SJSA1 (cell line): ENCODE data around the gene NRBP1. TPM values are rescaled to one million over a fixed set of nuclear protein-coding genes. Genes with fewer than 3 reads are reported as not detected.

Experiments used
- DNase-seq, 2 experiments: peaks; one replicate each; pipeline ENCODE4 v3.0.0-alpha.2; 2015 to 2020; ENCODE audit warnings: low spot score in 2 of 2, low read depth in 1 of 2
- H3K27ac ChIP-seq: fragments of 250-450 bp; sonication (Bioruptor Pico); 2 replicates; pipeline ENCODE4 v1.5.1; 2020; ENCODE audit warnings: mild to moderate bottlenecking, moderate library complexity
- H3K27me3 ChIP-seq: fragments of 250-450 bp; sonication (Bioruptor Pico); replicated peaks from 2 replicates; pipeline ENCODE4 v1.5.1; 2020; ENCODE audit warnings: mild to moderate bottlenecking, moderate library complexity
- H3K36me3 ChIP-seq: fragments of 250-450 bp; sonication (Bioruptor Pico); 2 replicates; pipeline ENCODE4 v1.5.1; 2020; ENCODE audit warnings: mild to moderate bottlenecking
- H3K4me1 ChIP-seq: fragments of 250-450 bp; sonication (Bioruptor Pico); replicated peaks from 2 replicates; pipeline ENCODE4 v1.6.1; 2021; ENCODE audit warnings: mild to moderate bottlenecking
- H3K4me3 ChIP-seq: fragments of 250-450 bp; sonication (Bioruptor Pico); 2 replicates; pipeline ENCODE4 v1.5.1; 2020; ENCODE audit warnings: mild to moderate bottlenecking
- H3K9me3 ChIP-seq: fragments of 250-450 bp; sonication (Bioruptor Pico); replicated peaks from 2 replicates; pipeline ENCODE4 v1.5.1; 2020; ENCODE audit warnings: mild to moderate bottlenecking
- total RNA-seq: library from RNA; depleted of rRNA; stranded (reverse); fragments of >200 nt; shearing (Covaris generic); gene quantifications from 2 replicates; pipeline ENCODE4 v1.2.3, GENCODE V29; 2014; rRNA removed

Gene NRBP1
- total RNA-seq, result 83.1 and 132 TPM in 2 replicates

DNA sequence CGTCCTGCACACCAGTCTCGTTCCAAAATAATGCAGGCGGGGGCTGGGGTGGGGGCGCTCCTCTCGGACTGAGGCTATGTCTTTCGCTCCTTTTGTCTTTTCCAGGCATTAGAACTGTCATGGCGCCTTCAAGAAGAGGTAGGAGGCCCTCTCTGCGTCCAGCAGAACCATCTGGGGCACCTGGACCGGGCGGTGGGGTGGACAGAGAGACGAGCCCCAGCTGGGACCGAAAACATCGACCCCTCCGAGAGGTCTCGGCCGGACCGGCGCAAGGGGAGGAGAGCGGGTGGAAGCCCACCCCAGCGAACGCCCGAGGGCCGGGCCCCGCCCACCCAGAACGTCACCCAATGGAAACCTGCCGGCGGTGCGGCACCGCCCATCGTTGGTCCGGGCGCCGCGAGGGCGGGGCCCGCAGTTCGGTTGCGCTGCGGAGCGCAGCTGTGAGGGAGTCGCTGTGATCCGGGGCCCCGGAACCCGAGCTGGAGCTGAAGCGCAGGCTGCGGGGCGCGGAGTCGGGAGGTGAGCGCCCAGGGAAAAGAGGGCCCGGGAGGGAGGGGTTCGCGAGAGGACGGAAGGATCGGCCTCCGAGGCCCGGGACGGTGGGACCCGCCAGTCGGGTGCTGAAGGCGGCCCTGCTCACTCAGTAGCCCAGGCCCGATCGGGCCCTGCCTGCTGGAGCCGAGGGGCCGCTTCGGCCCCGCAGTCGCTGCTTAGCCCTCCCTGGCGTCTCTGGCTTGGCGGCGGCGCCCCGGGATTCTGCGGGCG, at the start of gene NRBP1:
Gene NRBP1, plus strand, starts transcription at position 419 of the 765 bp plus-strand sequence. CDS start 4,643 bp downstream, outside the sequence.
- peak within 1 kb of the TSS; percentile 81 for H3K27ac ChIP-seq
- peak; percentile 93 to 95 for DNase-seq
- H3K4me1 ChIP-seq, result peaks cover 17% of the 10 kb centered on the region
- H3K9me3 ChIP-seq, result no peaks in the 10 kb centered on the region
- peak within 1 kb of the TSS; percentile 99 for H3K4me3 ChIP-seq
- H3K36me3 ChIP-seq, result peaks cover 24% of the 10 kb centered on the region
- no peaks in the 10 kb centered on the region for H3K27me3 ChIP-seq

DNA sequence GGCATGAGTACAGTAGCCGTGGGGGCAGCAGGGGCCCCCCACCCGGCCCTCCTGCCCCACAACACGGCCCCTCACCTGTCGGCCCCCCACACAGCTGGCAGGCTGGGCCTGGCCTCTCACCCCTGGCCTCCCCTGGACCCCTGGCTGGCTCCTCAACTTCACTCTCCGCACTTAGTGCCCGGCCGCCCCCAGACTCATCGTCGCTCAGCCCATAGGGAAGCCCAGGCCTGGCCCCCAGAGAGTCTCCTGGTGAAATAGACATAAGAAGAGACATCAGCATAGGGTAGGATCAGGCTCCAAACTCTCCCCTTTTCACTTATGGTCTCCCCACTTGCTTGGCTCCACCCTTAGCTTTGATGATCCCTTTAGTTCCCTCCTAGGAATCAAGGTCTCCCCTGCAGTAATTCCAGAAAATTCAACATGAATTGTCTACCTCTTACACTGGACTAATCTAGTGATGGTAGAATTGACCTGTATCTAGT, 49.6 kb upstream of the NRBP1 start:
- no peak for DNase-seq
- Histone ChIP-seq H3K4me3 (no peak overlapping the region), H3K9me3 (no peaks in the 10 kb centered on the region), H3K4me1 (peaks cover 25% of the 10 kb centered on the region), H3K27ac (no peak overlapping the region), H3K36me3 (peaks cover 87% of the 10 kb centered on the region), H3K27me3 (no peaks in the 10 kb centered on the region)

DNA sequence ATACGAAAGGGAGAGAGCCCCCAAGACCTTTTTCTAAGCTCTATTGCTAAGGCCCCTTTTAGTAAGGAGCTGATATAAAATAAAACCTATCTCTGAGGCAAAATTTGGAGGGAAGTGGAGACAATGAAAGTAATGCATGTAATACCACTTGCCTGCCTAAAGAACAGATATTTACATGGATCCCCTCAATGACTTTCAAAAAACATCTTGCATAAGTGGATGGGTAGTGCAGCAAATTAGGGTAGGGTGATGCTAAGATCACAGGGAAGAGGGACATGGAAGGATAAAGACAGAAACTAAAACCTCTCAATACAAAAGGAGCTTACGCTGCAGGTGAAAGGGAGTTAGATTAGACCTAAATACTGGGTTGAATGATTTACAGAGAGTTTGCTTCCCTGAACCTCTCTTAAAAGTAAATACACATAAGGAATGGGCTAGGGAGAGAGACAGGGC, 49.0 kb upstream of the NRBP1 start:
- DNase-seq, result no peak
- peaks cover 25% of the 10 kb centered on the region for H3K4me1 ChIP-seq
- H3K4me3 ChIP-seq, result peak overlapping the region; percentile 76
- H3K27me3 ChIP-seq, result no peaks in the 10 kb centered on the region
- no peaks in the 10 kb centered on the region for H3K9me3 ChIP-seq
- H3K27ac ChIP-seq, result peak overlapping the region; percentile 89
- peaks cover 90% of the 10 kb centered on the region for H3K36me3 ChIP-seq

DNA sequence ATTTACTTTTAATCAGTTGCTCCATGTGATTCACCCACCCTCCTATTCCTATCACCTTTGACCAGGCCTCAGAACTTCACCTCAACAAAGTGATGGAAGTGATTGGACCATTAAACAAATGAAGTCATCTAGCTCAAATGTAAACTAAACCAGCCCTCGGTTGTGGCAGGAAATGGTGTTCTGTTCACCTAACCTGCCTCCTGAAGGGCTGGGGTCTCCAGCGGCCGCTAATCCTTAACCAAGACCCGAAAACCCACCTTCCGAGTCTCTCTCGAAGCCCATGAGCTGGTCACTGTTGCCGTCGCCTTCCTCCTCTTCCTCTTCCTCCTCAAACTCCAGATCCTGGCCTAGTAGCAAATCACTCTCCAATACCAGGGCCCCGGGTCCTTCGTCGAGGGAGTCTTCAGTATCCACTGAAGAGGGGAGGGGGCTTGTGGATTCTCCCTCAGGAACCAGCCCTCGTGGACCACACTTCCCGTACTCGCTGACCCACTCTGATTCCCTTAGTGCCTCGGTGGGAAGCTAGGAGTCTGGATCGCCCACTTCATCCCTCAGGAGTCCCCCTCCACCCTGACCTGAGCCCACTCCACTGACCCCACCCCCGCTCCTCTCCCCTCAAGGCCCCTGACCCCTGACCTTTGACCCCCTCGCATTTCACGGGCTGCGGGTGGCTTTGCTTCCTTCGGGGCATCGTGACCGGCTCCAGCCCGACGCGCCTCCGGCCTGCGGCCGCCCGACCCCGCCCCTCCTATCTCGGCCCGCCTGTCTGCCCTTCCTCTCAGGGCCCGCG, 48.4 kb upstream of the NRBP1 start:
- H3K4me1 ChIP-seq, result peaks cover 25% of the 10 kb centered on the region
- peak overlapping the region; percentile 76 for H3K4me3 ChIP-seq
- no peaks in the 10 kb centered on the region for H3K9me3 ChIP-seq
- peak; percentile 61 to 62 for DNase-seq
- peaks cover 90% of the 10 kb centered on the region for H3K36me3 ChIP-seq
- no peaks in the 10 kb centered on the region for H3K27me3 ChIP-seq
- peak overlapping the region; percentile 89 for H3K27ac ChIP-seq

DNA sequence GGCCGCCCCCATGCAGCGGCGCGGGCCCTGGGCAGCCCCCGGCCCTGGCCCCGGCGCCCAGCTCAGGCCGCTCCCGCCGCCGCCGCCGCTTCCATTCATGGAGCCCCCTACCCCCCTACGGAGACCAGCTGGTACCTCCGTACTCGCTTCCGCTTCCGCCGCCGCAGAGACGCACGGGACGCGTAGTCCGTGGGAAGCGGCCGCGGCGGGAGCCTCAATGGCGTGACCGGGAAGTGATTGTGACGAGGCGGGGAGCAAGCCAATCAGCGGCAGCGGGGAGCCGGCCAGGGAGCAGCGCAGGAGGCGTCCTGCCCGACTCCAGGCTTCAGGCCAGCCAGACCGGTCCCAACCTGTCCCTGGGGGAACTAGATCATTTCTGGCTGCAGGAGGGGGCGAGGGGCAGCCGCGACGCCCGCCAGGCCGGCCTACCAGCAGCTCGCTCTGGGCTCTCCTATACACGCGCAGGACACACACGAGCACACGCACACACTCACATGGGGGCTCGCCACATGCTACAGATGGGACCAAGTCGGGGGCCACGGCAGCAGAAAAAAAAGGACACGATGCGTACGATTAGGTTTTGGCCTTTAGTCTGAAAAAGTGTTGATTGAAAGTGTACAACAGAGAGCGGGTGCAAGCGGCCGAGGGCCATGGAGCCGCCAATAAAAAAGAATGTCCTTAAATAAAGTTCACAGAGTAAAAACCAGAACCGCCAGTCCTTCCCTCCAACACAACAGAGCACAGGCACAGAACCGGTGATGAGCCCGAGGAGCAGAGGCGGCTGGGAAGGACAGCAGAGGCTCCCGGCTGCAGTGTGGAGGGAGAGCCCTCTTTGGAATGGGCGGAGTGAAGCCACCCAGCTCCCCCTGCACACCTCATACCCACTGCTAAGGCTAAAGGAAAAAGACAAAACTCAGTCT, 47.5 kb upstream of the NRBP1 start, which contains the start of gene ZNF513:
Gene ZNF513, minus strand, starts transcription at position 109 of the 920 bp plus-strand sequence. CDS start 208 bp downstream, outside the sequence.
- peak within 1 kb of the TSS; percentile 76 for H3K4me3 ChIP-seq
- no peaks in the 10 kb centered on the region for H3K9me3 ChIP-seq
- H3K27me3 ChIP-seq, result no peaks in the 10 kb centered on the region
- H3K27ac ChIP-seq, result peak within 1 kb of the TSS; percentile 89
- peaks cover 25% of the 10 kb centered on the region for H3K4me1 ChIP-seq
- DNase-seq, result peak; percentile 84 to 92
- peaks cover 90% of the 10 kb centered on the region for H3K36me3 ChIP-seq

DNA sequence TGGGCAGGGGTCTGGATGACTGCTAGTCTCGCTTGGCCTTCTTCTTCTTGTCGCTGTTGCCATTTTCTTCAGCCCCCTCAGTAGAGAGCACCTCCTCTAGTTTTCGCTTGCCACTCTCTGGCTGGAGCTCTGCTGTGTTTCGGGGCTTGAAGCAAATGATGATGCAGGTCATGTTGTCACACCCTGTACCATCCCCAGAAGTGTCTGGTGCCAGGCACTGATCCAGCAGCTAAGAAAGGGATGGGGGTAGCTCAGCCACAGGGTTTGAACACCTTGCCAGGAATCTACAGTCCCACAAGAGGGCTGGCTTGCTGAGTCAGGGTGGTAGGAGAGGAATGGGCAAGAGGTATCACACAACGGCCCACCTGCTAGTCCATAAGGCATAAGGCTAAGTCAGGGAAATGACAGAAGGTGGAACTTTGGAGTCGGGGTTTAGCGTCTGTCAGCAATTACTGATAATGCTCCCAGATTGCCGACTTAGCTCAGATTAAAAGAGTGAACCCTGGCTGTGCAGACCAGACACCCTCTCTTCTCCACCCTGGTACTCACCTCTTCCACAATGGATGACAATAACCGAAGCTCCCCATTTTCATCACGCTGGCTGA, 46.8 kb upstream of the NRBP1 start:
- Histone ChIP-seq H3K9me3 (no peaks in the 10 kb centered on the region), H3K27me3 (no peaks in the 10 kb centered on the region), H3K27ac (no peak overlapping the region), H3K4me1 (peaks cover 25% of the 10 kb centered on the region), H3K4me3 (no peak overlapping the region), H3K36me3 (peaks cover 90% of the 10 kb centered on the region)
- no peak for DNase-seq

DNA sequence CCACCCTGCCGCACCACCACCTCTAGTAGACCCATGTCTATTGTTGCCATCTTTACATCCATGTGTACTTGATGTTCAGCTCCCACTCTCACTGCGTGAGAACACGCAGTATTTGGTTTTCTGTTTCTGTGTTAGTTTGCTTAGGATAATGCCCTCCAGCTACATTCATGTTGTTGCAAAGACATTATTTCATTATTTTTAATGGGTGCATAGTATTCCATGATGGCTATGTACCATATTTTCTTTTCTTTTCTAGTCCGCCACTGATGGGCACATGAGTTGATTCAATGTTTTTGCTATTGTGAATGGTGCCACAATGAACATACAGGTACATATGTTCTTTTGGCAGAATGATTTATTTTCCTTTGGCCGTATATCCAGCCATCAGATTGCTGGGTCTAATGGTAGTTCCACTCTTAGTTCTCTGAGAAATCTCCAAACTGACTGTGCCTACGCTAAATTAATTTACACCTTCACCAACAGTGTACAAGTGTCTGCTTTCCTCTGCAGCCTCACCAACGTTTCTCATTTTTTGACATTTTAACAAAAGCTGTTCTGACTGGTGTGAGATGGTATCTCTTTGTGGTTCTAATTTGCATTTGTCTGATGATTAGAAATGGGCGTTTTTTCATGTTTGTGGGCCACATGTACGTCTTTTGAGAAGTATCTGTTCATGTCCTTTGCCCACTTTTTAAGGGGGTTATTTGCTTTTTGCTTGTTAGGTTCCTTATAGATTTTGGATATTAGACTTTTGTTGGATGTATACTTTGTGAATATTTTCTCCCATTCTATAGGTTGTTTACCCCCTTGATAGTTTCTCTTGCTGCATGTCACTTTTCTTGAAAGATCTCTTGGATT, 37.4 kb upstream of the NRBP1 start:
- H3K36me3 ChIP-seq, result peaks cover 36% of the 10 kb centered on the region

DNA sequence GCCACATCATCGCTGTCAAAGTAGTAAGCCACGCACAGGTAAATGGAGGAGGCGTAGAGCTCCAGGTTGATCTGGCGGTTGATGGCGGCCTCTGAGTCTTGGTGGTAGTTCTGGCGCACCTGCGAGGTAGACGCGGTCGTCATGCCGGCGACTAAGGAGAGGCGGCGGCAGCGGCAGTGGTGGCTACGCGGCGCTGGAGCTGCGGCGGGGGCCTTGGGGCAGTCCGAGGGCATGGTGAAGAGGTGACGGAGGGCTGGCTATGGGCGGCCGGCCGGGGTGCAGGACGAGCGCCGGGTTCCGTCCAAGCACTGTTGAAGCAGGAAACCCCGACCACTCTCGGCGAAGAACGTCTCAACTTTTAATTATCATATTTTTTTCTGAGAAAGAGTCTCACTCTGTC, 35.2 kb upstream of the NRBP1 start:
- Histone ChIP-seq H3K4me3 (no peak overlapping the region), H3K4me1 (no peaks in the 10 kb centered on the region), H3K27ac (no peak overlapping the region), H3K27me3 (no peaks in the 10 kb centered on the region), H3K9me3 (no peaks in the 10 kb centered on the region), H3K36me3 (peaks cover 25% of the 10 kb centered on the region)
- no peak for DNase-seq

More for the DNA sequence above, 37.4 kb upstream of the NRBP1 start:
- H3K4me1 ChIP-seq, result no peaks in the 10 kb centered on the region
- H3K27me3 ChIP-seq, result no peaks in the 10 kb centered on the region
- H3K27ac ChIP-seq, result no peak overlapping the region
- no peak for DNase-seq
- H3K4me3 ChIP-seq, result no peak overlapping the region
- no peaks in the 10 kb centered on the region for H3K9me3 ChIP-seq

DNA sequence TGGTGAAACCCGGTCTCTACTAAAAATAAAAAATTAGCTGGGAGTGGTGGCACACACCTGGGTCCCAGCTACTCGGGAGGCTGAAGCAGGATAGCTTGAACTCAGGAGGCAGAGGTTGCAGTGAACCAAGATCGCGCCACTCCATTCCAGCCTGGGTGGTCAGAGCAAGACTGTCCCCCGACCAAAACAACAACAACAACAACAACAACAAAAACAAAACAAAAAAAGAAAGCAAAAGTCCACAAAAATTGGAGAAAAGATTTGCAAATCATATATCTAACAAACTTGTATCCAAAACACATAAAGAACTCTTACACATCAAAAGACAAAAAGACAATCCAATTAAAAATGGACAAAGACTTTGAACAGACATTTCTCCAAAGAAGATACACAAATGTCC, 29.5 kb upstream of the NRBP1 start:
- Histone ChIP-seq H3K27ac (no peak overlapping the region), H3K4me3 (no peak overlapping the region)

DNA sequence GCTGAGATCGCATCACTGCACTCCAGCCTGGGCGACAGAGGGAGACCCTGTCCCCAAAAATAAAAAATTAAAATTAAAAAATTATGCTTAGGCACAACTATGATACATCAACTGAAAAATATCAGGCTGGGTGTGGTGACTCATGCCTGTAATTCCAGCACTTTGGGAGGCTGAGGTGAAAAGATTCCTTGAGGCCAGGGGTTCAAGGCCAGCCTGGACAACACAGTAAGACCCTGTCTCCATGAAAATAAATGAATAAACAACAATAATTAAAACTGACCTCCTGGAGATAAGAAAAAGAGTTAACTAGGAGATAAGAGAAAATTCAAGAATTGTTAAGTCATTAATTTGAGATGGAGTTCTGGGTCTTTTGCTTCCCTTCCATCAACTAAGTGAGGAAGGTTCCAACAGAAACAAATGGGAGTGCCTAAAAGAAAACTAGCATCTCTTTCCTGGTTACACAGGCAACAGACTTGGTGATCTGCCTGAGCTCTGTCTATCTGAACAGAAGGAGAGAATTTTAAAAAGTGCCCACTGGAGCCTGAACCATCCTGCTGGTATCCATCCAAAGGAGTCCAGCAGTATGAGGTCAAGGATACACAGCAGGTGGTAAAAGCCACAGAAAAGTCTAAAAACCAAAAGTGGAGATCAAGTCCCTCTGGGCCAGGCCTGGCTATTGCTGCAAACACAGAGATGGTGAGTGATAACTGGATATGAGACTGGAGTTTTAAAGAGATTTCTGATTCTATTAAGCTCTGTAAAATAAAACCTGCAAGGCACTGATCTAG, 27.9 kb upstream of the NRBP1 start:
- no peak overlapping the region for H3K4me3 ChIP-seq
- no peak overlapping the region for H3K27ac ChIP-seq
- no peaks in the 10 kb centered on the region for H3K4me1 ChIP-seq
- H3K9me3 ChIP-seq, result no peaks in the 10 kb centered on the region
- no peak for DNase-seq
- peaks cover 34% of the 10 kb centered on the region for H3K36me3 ChIP-seq
- no peaks in the 10 kb centered on the region for H3K27me3 ChIP-seq

More for the DNA sequence above, 29.5 kb upstream of the NRBP1 start:
- H3K9me3 ChIP-seq, result no peaks in the 10 kb centered on the region
- H3K27me3 ChIP-seq, result no peaks in the 10 kb centered on the region
- no peak for DNase-seq
- H3K4me1 ChIP-seq, result no peaks in the 10 kb centered on the region
- H3K36me3 ChIP-seq, result peaks cover 29% of the 10 kb centered on the region

DNA sequence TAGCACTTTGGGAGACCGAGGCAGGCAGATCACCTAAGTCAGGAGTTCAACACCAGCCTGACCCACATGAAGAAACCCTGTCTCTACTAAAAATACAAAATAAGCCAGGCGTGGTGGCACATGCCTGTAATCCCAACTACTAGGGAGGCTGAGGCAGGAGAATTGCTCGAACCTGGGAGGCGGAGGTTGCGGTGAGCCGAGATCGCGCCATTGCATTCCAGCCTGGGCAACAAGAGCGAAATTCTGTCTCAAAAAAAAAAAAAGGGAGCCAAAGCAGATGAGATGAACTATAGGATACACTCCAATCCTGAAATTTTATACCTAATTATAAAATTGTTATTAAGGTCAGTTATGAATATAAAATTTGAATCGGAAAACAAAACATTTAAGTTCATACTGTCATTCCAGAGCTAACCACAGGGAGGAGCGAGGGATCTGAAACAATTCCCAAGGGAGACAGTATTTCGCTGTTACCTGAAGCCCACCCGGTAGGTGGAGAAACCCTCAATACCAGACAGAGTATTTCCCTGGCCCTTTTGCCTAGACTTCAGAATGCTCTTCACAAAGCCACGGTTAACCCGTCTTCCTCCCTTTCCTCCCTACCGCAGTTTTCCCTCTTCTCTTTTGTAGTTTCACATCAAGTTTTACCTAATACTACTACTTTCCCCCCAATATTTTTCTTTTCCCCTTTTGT, 20.5 kb upstream of the NRBP1 start:
- Histone ChIP-seq H3K4me3 (peak overlapping the region; percentile 98), H3K27ac (no peak overlapping the region), H3K4me1 (peaks cover 12% of the 10 kb centered on the region), H3K27me3 (no peaks in the 10 kb centered on the region), H3K9me3 (no peaks in the 10 kb centered on the region), H3K36me3 (peaks cover 34% of the 10 kb centered on the region)
- peak in 1 of 2 experiments; percentile 40 for DNase-seq
